Measurements from ENCODE around the gene TPRG1. TPM values are rescaled to one million over a fixed set of nuclear protein-coding genes. Genes with fewer than 3 reads are reported as not detected.

TPRG1 gene
- total and polyA plus RNA-seq, 2 donors (not counting 1 experiment from before 2014, with no cell fraction given): 0.21 to 0.39 TPM

DNA sequence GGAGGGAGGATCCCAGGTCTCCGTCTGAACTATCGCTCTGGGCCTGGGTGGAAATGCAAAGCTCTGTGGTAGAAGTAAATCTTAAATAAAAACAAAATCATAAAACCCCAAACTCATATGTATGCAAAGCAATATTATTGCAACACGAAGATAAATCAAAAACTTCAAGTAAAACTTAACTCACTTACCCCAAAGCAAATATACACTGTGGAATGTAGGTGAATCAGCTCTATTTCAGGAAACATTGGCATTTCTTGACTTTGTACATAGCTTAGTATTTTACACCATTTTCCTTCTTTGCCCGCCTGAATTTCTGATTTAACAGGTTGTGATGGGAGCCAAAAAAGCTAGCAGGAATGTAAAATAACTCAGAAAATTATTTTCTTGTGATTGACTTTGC is 126.2 kb downstream of the TPRG1 start:
- no peak overlapping the region for H3K27ac Mint-ChIP-seq
- H3K36me3 ChIP-seq (replicated peaks in 1 of 2; ENCODE audit: control extremely low read depth in 1 of 2, control insufficient read depth in 1 of 2, extremely low read depth in 1 of 2, insufficient read depth in 2 of 2, low read length in 1 of 2): no peaks in the 10 kb centered on the region
- H4K20me1 ChIP-seq (ENCODE audit: control insufficient read depth, insufficient read depth, low read length, poor library complexity, severe bottlenecking): no peaks in the 10 kb centered on the region
- no peaks in the 10 kb centered on the region for H3K79me2 ChIP-seq (ENCODE audit: control insufficient read depth, insufficient read depth, low read length)
- no CpG with 5 or more reads among the region's 4 CpGs for WGBS (ENCODE audit: insufficient coverage)
- no peaks in the 10 kb centered on the region for H3K4me1 ChIP-seq (ENCODE audit: control insufficient read depth in 2 of 2, insufficient read depth in 2 of 2, low read length in 2 of 2)
- no peak for TF ChIP-seq EZH2 (IDR thresholded peaks at IDR 0.05; ENCODE audit: borderline replicate concordance, insufficient read depth, low read depth, low read length, poor library complexity, severe bottlenecking)
- TF ChIP-seq, protein P1, sequence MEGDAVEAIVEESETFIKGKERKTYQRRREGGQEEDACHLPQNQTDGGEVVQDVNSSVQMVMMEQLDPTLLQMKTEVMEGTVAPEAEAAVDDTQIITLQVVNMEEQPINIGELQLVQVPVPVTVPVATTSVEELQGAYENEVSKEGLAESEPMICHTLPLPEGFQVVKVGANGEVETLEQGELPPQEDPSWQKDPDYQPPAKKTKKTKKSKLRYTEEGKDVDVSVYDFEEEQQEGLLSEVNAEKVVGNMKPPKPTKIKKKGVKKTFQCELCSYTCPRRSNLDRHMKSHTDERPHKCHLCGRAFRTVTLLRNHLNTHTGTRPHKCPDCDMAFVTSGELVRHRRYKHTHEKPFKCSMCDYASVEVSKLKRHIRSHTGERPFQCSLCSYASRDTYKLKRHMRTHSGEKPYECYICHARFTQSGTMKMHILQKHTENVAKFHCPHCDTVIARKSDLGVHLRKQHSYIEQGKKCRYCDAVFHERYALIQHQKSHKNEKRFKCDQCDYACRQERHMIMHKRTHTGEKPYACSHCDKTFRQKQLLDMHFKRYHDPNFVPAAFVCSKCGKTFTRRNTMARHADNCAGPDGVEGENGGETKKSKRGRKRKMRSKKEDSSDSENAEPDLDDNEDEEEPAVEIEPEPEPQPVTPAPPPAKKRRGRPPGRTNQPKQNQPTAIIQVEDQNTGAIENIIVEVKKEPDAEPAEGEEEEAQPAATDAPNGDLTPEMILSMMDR (IDR thresholded peaks at IDR 0.05): no peak
- H3K9me3 ChIP-seq (ENCODE audit: control extremely low read depth in 1 of 3, control insufficient read depth in 2 of 3, insufficient read depth in 1 of 3, low read length in 2 of 3): no peaks in the 10 kb centered on the region
- H3K27me3 ChIP-seq (replicated peaks in 1 of 4; ENCODE audit: control extremely low read depth in 1 of 4, control insufficient read depth in 3 of 4, insufficient read depth in 4 of 4, low read length in 3 of 4): peaks cover 0 to 5% (median 2%) of the 10 kb centered on the region in 4 experiments
- no peaks in the 10 kb centered on the region for H3K9me3 Mint-ChIP-seq (ENCODE audit: insufficient read depth)
- DNase-seq (no peak), ATAC-seq (ENCODE audit: low read depth) (no peak)
- no peak overlapping the region for H3K9ac ChIP-seq (ENCODE audit: low read length)
- ChIA-PET CTCF (no interaction called here), POLR2A (no interaction called here)
- H3K27me3 Mint-ChIP-seq: peaks cover 5% of the 10 kb centered on the region
- H3K27ac ChIP-seq (ENCODE audit: low read length in 2 of 2): no peak overlapping the region
- H3K4me1 Mint-ChIP-seq: no peaks in the 10 kb centered on the region
- H2AFZ ChIP-seq (ENCODE audit: insufficient read depth, low read depth, low read length, poor library complexity, severe bottlenecking): no peak overlapping the region
- intact Hi-C loops (cut with micrococcal nuclease): no loop called here
- H3K4me3 Mint-ChIP-seq: no peak overlapping the region
- H3K4me2 ChIP-seq (replicated peaks; ENCODE audit: low read depth, low read length, poor library complexity, severe bottlenecking): no peak overlapping the region
- H3K4me3 ChIP-seq (ENCODE audit: control extremely low read depth in 1 of 5, extremely low read depth in 1 of 5, insufficient read depth in 1 of 5, low read depth in 2 of 5, low read length in 4 of 5): no peak overlapping the region

DNA sequence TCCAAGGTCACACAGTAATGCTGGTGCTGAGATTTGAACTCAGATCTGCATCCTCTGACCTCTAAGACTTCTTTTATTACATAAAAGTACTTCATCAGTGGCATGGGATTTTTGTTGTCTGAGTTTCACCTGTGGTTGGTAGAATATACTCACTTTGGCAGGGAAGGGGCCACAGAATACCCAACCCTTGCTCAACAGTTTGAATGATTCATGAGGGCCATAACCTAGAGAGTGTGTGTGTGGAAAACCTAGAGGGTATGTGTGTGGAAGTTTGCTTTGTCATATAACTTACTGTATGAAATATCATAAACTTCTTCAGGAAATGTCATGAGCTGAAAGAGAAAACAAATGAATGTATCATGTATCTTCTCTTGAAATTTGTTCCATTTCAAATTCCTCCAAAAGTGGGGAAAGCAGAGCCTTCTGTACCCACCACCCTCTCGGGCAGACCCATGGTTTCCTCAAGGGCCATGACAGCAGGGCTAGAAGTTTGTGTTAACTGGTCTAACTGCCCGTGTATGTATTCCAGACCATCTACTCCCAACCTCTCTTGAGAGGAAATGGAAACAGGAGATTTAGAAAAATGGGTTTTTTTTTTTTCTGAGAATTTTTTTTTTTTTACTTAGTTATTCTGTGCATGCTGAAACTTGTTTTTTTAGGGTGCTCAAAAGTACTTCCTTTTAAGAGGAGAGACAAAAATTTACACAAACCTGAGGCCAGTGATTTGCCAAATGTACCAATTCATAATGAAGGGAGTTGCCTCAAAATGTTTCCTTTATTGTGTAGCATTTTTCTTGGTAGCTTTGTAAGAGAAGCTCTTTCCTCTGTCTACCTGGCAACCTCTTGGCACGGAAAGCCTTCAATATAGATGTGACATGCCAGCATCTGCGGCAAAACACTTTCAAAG is 127.0 kb downstream of the TPRG1 start:
- Mint-ChIP-seq H3K27ac (no peak overlapping the region), H3K4me3 (no peak overlapping the region), H3K4me1 (no peaks in the 10 kb centered on the region), H3K9me3 (ENCODE audit: insufficient read depth) (no peaks in the 10 kb centered on the region), H3K27me3 (peaks cover 3% of the 10 kb centered on the region)
- no peak overlapping the region for H3K4me3 ChIP-seq (ENCODE audit: control extremely low read depth in 1 of 5, extremely low read depth in 1 of 5, insufficient read depth in 1 of 5, low read depth in 2 of 5, low read length in 4 of 5)
- ChIA-PET CTCF (no interaction called here), POLR2A (no interaction called here)
- 100% methylated on average over 1 of the region's 4 CpGs for WGBS (ENCODE audit: insufficient coverage)
- no peaks in the 10 kb centered on the region for H3K9me3 ChIP-seq (ENCODE audit: control extremely low read depth in 1 of 3, control insufficient read depth in 2 of 3, insufficient read depth in 1 of 3, low read length in 2 of 3)
- no peak for ATAC-seq (ENCODE audit: low read depth)
- no peak overlapping the region for H2AFZ ChIP-seq (ENCODE audit: insufficient read depth, low read depth, low read length, poor library complexity, severe bottlenecking)
- H4K20me1 ChIP-seq (ENCODE audit: control insufficient read depth, insufficient read depth, low read length, poor library complexity, severe bottlenecking): no peaks in the 10 kb centered on the region
- no peaks in the 10 kb centered on the region for H3K36me3 ChIP-seq (replicated peaks in 1 of 2; ENCODE audit: control extremely low read depth in 1 of 2, control insufficient read depth in 1 of 2, extremely low read depth in 1 of 2, insufficient read depth in 2 of 2, low read length in 1 of 2)
- TF ChIP-seq, protein P1 (IDR thresholded peaks at IDR 0.05): no peak
- no peak for TF ChIP-seq EZH2 (IDR thresholded peaks at IDR 0.05; ENCODE audit: borderline replicate concordance, insufficient read depth, low read depth, low read length, poor library complexity, severe bottlenecking)
- H3K4me2 ChIP-seq (replicated peaks; ENCODE audit: low read depth, low read length, poor library complexity, severe bottlenecking): no peak overlapping the region
- H3K9ac ChIP-seq (ENCODE audit: low read length): no peak overlapping the region
- H3K4me1 ChIP-seq (ENCODE audit: control insufficient read depth in 2 of 2, insufficient read depth in 2 of 2, low read length in 2 of 2): no peaks in the 10 kb centered on the region
- H3K79me2 ChIP-seq (ENCODE audit: control insufficient read depth, insufficient read depth, low read length): no peaks in the 10 kb centered on the region
- no peak overlapping the region for H3K27ac ChIP-seq (ENCODE audit: low read length in 2 of 2)
- peaks cover 0 to 4% (median 1%) of the 10 kb centered on the region in 4 experiments for H3K27me3 ChIP-seq (replicated peaks in 1 of 4; ENCODE audit: control extremely low read depth in 1 of 4, control insufficient read depth in 3 of 4, insufficient read depth in 4 of 4, low read length in 3 of 4)
- DNase-seq: no peak
- intact Hi-C loops (cut with micrococcal nuclease): no loop called here

Measured in B cell (primary cell).